Smooth muscle cell of the brain vasculature (primary cell): Measurements from ENCODE around the gene MGAT4A.

ENCODE experiments used
- DNase-seq: peaks from one replicate; pipeline ENCODE4 v3.0.0-alpha.2; 2012; ENCODE audit warnings: low read depth, low spot score

Gene MGAT4A

DNA sequence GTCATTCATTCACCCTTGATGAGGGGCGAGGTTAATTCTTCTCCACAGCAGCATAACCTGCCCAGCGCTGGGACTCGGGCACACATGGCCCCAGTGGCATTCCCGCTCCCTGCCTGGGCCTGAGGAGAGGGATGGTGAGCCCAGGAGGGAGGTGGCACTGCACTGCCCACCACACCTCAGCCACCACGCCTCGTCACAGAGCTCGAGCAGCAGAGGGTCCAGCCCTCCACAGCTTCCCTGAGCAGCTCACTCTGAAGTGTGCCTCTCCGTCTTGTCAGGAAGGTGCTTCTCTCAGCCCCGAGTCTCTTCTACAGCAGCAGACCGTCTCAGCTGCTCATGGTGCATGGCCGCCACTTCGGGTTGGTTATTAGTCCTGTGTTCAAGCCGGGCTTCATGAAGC lies 157.5 kb downstream of the MGAT4A start:
- DNase-seq = no peak

DNA sequence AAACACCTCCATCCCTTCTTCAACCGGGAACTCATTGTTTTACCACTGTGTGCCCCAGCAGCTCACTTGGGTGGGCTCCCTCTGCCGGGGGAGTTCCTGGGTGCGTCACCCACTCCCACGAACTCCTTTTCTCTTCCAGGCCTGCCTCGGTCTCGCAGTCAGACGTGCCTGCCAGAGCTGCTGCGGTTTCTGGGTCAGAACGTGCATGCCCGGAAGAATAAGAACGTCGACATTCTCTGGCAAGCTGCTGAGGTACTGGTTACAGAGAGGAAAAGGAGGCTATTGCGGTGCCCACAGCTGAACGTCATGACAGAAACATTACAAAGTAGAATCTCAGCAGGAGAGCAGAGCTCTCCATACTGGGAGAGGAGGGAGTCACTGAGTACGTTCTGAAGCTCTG lies 158.3 kb downstream of the MGAT4A start:
- no peak for DNase-seq

DNA sequence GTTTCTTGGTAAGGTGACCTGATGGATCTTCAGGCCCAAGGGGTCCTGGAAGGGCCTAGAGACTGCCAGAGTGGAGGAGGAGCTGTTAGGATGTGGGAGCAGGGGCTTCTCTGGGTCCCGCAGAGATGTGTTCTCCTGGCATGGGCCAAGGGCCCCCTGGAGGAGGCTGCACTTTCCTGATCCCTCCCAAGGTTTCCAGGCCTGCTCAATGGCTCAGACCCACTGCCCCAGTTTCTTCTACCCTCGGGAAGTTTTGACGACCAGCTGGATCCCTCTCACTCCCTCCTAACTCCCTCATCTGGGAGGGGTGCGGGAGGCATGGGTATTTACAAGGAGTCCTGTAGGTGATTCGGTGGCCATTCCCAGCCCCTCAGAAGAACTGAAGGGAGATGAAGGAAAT lies 158.7 kb downstream of the MGAT4A start:
- DNase-seq = no peak

DNA sequence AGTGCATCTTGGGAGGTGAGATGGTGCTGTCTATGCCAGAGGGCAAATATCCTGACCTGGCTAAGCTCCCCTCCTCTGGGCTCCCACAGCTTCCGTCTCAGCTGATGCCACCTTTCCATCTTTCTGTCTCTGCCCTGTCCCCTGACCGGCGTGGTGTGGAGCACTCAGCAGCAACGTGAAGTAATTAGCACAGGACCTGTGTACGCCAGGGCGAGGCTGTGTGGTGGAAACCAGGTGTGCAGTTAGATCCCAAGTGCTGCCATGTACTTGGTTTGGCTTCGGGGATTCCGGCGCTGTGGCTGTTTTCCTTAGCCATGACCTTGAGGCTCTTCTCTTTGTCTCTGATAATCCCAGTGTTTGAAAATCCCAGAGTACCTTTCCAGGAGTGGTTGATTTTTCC lies 159.1 kb downstream of the MGAT4A start:
- DNase-seq = no peak

DNA sequence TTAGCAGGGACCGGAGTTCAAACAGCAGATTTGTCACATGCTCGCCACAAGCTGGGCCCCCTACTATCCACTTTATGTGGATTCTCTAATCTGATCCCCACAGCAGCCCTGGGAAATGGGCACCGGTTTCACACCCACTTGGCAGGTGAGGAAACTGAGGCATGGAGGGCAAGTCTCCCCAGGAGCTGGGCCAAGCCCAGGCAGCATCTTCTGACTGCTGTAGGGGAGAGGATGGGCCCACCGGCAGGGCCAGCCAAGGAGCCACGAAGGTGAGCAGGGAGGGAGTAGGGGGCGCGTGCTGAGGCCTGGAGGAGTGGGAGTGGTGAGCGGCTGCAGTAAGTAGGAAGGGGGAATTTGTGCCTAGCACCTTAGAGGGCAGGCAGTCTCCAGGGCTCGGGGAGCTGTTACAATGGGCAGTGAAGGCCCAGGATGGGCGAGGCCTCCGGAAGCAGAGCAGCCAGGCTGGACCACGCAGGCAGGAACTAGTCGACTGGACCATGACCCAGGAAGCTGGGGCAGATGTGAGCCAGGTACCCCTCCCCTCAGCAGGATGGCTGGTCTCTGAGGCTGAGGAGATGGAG lies 159.7 kb downstream of the MGAT4A start:
- no peak for DNase-seq

DNA sequence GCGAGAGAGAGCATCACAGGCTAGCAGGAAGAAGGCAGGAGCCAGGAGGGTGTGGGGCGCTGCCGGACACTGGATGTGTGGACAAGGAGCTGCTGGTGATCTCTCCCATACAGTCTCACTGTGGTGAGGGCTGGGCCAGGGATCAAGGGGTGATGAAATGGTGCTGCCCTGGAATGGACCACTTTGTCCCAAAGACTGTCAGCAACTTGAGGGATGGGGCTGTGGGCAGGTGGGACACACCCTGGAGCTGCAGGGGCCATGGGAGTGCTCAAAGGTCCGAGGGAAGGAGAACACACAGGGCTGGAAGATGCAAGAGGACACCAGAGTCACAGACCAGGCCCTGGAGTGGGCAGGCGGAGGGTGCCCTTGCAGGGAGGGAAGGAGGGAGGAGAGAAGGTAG lies 160.6 kb downstream of the MGAT4A start:
- DNase-seq = no peak

DNA sequence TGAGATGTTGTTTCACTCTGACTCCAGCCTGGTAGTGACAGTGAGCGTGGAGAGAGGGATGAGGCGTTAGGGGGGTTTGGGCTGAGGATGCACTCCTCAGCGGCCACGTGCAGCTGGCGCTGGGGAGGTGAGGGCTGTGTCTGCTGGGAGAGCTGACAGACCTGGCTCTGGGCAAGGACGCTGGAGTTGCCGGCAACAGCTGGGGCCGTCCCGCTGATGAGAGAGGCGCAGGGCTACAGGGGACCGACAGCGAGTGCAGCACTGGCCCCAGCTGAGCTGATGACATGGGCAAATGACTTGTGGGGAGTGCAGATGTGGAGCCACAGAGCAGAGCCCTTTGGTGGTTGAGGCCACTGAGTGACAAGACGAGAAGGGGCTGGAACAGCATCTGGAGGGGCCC lies 161.0 kb downstream of the MGAT4A start:
- no peak for DNase-seq

DNA sequence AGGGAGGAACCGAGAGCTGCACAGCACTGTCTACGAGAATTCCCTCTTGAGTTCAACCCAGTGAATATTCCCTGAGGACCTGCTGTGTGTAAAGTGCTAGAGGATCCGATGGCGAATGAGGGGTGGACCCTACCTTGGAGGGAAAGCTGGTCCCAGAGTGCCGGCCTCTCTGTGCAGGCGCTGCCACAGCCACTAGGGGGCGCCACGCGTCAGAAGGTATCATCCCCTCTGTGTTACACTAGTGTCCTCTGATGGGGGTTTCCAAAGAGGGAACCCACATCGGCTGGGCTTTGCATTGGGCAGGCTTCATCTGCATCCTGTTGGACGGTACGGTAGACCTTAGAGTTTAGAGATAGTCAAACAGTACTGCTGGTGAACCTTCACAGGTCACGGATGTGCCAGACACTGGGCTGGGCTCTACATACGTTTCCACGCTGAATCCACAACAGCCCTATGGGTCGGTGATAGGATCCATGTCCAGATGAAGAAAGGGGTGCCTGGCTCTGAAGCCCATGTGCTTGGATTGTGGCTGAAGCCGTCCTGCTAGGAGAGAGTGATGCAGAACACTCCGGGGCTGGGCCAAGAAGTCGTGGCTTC lies 161.6 kb downstream of the MGAT4A start:
- DNase-seq = no peak
